PC-9 (cell line): ENCODE data around the gene GPSM1. TPM values are rescaled to one million over a fixed set of nuclear protein-coding genes. Genes with fewer than 3 reads are reported as not detected.

ENCODE experiments used
- BruUV-seq: library from RNA; stranded (reverse); fragments of 400-500 nt; replicated peaks from 2 replicates; lab custom pipeline; 2021; lab: Mats Ljungman, UMichigan
- CTCF ChIA-PET: fragments of 300-600 bp; sonication (Branson Sonifier 250); formaldehyde crosslinking; loops from one replicate; lab custom pipeline; 2022; ENCODE audit warnings: antibody characterized with exemption; lab: Charles Lee
- POLR2A ChIA-PET: fragments of 300-600 bp; sonication (Branson Sonifier 250); formaldehyde crosslinking; loops from one replicate; lab custom pipeline; 2022; ENCODE audit warnings: antibody characterized with exemption; ENCODE audit not compliant: unreplicated experiment; lab: Charles Lee
- DNase-seq, 2 experiments: peaks; one replicate each; pipeline versions ENCODE4 v3.0.0 to v3.0.0-alpha.2; 2015 to 2022; ENCODE audit warnings: mixed read lengths in 1 of 2
- H2AFZ ChIP-seq: fragments of 200-600 bp; sonication (generic); 2 replicates; pipeline ENCODE4 v1.8.1; 2017; ENCODE audit warnings: antibody characterized with exemption
- H3F3A ChIP-seq: fragments of 200-600 bp; sonication (generic); 2 replicates; pipeline ENCODE4 v1.8.1; 2017; ENCODE audit warnings: antibody characterized with exemption, mild to moderate bottlenecking, low read depth; ENCODE audit not compliant: insufficient read depth
- H3K27ac ChIP-seq: fragments of 200-600 bp; sonication (generic); 2 replicates; pipeline ENCODE4 v1.6.1; 2016; ENCODE audit warnings: mixed run types
- H3K27me3 ChIP-seq: fragments of 200-600 bp; sonication (generic); 2 replicates; pipeline ENCODE4 v1.6.1; 2016; ENCODE audit warnings: low read depth, mixed run types; ENCODE audit not compliant: insufficient read depth
- H3K36me3 ChIP-seq: fragments of 200-600 bp; sonication (generic); 2 replicates; pipeline ENCODE4 v1.6.1; 2016; ENCODE audit warnings: low read depth, mixed run types
- H3K4me1 ChIP-seq: fragments of 200-600 bp; sonication (generic); replicated peaks from 2 replicates; pipeline ENCODE4 v1.6.1; 2016; ENCODE audit warnings: mixed run types; ENCODE audit not compliant: insufficient read depth
- H3K4me2 ChIP-seq: fragments of 200-600 bp; sonication (generic); 2 replicates; pipeline ENCODE4 v1.6.1; 2017; ENCODE audit warnings: mixed run types
- H3K4me3 ChIP-seq: fragments of 200-600 bp; sonication (generic); 2 replicates; pipeline ENCODE4 v1.6.1; 2016; ENCODE audit warnings: mixed run types
- H3K79me2 ChIP-seq: fragments of 200-600 bp; sonication (generic); 2 replicates; pipeline ENCODE4 v1.6.1; 2017; ENCODE audit warnings: low read depth, mixed run types
- H3K9me2 ChIP-seq: fragments of 200-600 bp; sonication (generic); 2 replicates; pipeline ENCODE4 v1.8.1; 2017; ENCODE audit warnings: mild to moderate bottlenecking; ENCODE audit not compliant: insufficient read depth
- H3K9me3 ChIP-seq: fragments of 200-600 bp; sonication (generic); 2 replicates; pipeline ENCODE4 v1.8.1; 2016; ENCODE audit warnings: low read depth; ENCODE audit not compliant: insufficient read depth
- H4K20me1 ChIP-seq: fragments of 200-600 bp; sonication (generic); 2 replicates; pipeline ENCODE4 v1.8.1; 2017; ENCODE audit not compliant: insufficient read depth
- EZH2 ChIP-seq: fragments of 200-600 bp; sonication (generic); IDR thresholded peaks from 2 replicates; pipeline ENCODE4 v1.8.0; 2017; ENCODE audit warnings: antibody characterized with exemption, low read depth
- intact Hi-C: fragments of 100-400 bp; cut with micrococcal nuclease; formaldehyde crosslinking; loops from one replicate; pipeline ENCODE4 v1.10.0; 2022; ENCODE audit not compliant: unreplicated experiment
- total RNA-seq: library from RNA; stranded (reverse); gene quantifications from 2 replicates; pipeline ENCODE4 v1.2.3, GENCODE V29; 2021
- TF ChIP-seq, protein P1 (sequence below): fragments of 200-600 bp; sonication (generic); conservative IDR thresholded peaks from 2 replicates; pipeline ENCODE4 v1.6.1; 2017; ENCODE audit warnings: mixed run types, antibody characterized with exemption, mild to moderate bottlenecking, moderate library complexity

GPSM1 gene
- total RNA-seq, 1 experiment from 2014 or later = 5.5 TPM

DNA sequence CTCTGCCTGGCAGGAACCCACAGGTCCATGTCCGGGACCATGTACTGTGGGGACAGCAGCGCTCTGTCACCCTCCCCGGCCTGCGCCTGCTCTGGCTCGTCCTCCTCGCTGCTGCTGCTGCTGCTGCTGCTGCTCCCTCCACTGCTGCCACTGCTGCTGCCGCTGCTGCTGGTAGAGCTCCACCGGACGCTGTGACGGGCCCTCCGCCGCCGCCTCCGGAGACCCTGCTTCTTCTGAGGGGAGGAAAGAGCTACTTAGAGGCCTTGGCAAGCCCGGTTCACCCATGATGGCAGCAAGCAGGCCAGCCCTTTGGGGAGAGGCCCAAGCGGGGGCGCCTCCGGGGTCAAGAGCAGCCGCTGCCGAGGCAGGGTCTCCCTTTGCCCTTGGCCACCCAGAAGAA, 56.1 kb downstream of the GPSM1 start:
- no TSS peak for BruUV-seq
- no peaks in the 10 kb centered on the region for H3K9me3 ChIP-seq

GRCh38 chr9:136385015-136385414, 57.7 kb downstream of the GPSM1 start:
- no peaks in the 10 kb centered on the region for H3K9me3 ChIP-seq
- DNase-seq = no peak
- no peaks in the 10 kb centered on the region for H3K4me1 ChIP-seq
- POLR2A ChIA-PET = interaction anchor here (0.5 to 1.2 kb wide), 2 partner anchors 22 to 932 kb away, joined by 4 to 6 read pairs; no protein-coding TSS in a partner anchor
- H3K4me2 ChIP-seq = no peak overlapping the region
- H3K27me3 ChIP-seq = no peaks in the 10 kb centered on the region
- TF ChIP-seq, protein P1, sequence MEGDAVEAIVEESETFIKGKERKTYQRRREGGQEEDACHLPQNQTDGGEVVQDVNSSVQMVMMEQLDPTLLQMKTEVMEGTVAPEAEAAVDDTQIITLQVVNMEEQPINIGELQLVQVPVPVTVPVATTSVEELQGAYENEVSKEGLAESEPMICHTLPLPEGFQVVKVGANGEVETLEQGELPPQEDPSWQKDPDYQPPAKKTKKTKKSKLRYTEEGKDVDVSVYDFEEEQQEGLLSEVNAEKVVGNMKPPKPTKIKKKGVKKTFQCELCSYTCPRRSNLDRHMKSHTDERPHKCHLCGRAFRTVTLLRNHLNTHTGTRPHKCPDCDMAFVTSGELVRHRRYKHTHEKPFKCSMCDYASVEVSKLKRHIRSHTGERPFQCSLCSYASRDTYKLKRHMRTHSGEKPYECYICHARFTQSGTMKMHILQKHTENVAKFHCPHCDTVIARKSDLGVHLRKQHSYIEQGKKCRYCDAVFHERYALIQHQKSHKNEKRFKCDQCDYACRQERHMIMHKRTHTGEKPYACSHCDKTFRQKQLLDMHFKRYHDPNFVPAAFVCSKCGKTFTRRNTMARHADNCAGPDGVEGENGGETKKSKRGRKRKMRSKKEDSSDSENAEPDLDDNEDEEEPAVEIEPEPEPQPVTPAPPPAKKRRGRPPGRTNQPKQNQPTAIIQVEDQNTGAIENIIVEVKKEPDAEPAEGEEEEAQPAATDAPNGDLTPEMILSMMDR = no peak
- no peak for TF ChIP-seq EZH2
- no peak overlapping the region for H2AFZ ChIP-seq
- CTCF ChIA-PET = no interaction called here
- H3K9me2 ChIP-seq = no peaks in the 10 kb centered on the region
- no peaks in the 10 kb centered on the region for H3K79me2 ChIP-seq
- no peaks in the 10 kb centered on the region; the same call in 1 of the 2 replicates for H3K36me3 ChIP-seq
- BruUV-seq = no TSS peak
- intact Hi-C loops = no loop called here
- H3F3A ChIP-seq = no peaks in the 10 kb centered on the region
- no peak overlapping the region for H3K4me3 ChIP-seq
- no peak overlapping the region for H3K27ac ChIP-seq
- H4K20me1 ChIP-seq = no peaks in the 10 kb centered on the region; the same call in 1 of the 2 replicates

More for the DNA sequence above, 56.1 kb downstream of the GPSM1 start:
- no peaks in the 10 kb centered on the region; the same call in 1 of the 2 replicates for H3K36me3 ChIP-seq
- H3K4me3 ChIP-seq = no peak overlapping the region
- H4K20me1 ChIP-seq = no peaks in the 10 kb centered on the region; the same call in 1 of the 2 replicates
- H2AFZ ChIP-seq = no peak overlapping the region
- H3K9me2 ChIP-seq = no peaks in the 10 kb centered on the region
- ChIA-PET CTCF (no interaction called here), POLR2A (no interaction called here)
- intact Hi-C loops = no loop called here
- H3K27ac ChIP-seq = no peak overlapping the region
- TF ChIP-seq EZH2 = no peak
- TF ChIP-seq, protein P1 = no peak
- no peaks in the 10 kb centered on the region for H3K79me2 ChIP-seq
- H3K4me2 ChIP-seq = no peak overlapping the region
- no peak for DNase-seq
- no peaks in the 10 kb centered on the region for H3K4me1 ChIP-seq
- no peaks in the 10 kb centered on the region for H3F3A ChIP-seq
- no peaks in the 10 kb centered on the region for H3K27me3 ChIP-seq

DNA sequence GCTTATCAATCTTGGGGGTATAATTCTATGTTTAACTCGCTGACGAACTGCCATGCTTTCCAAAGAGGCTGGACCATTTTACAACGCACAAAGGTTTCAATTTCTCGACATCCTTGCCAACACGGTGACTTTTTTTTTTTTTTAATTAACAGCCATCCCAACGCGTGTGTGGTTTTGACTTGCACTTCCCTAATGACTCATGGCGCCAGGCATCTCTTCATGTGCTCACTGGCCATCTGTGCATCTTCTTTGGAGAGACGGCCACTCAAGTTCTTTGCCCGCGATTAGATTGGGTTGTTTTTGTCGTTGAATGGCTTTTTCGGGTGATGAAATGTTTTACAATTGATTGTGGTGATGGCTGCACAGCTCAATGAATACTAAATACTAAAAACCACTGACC, 58.7 kb downstream of the GPSM1 start:
- Histone ChIP-seq H2AFZ (no peak overlapping the region), H3K4me3 (no peak overlapping the region), H3F3A (no peaks in the 10 kb centered on the region), H3K27ac (no peak overlapping the region), H4K20me1 (no peaks in the 10 kb centered on the region; the same call in 1 of the 2 replicates), H3K79me2 (no peaks in the 10 kb centered on the region), H3K27me3 (no peaks in the 10 kb centered on the region), H3K36me3 (no peaks in the 10 kb centered on the region; the same call in 1 of the 2 replicates), H3K4me1 (no peaks in the 10 kb centered on the region), H3K9me2 (no peaks in the 10 kb centered on the region), H3K4me2 (no peak overlapping the region), H3K9me3 (no peaks in the 10 kb centered on the region)
- no peak for TF ChIP-seq EZH2
- TF ChIP-seq, protein P1 = no peak
- ChIA-PET CTCF (interaction anchor here (0.6 kb wide), 1 partner anchor 62 kb away, joined by 5 read pairs; no protein-coding TSS in a partner anchor), POLR2A (interaction anchor here (1.2 kb wide), 1 partner anchor 23 kb away, joined by 4 read pairs; no protein-coding TSS in a partner anchor)
- BruUV-seq = no TSS peak
- intact Hi-C loops = no loop called here
- no peak for DNase-seq
